AG10803 (cell line): Measurements from ENCODE around the gene CACNA1C.

Experiments used
- DNase-seq: peaks from one replicate; pipeline ENCODE4 v3.0.0; 2010; ENCODE audit warnings: low read depth
- H3K4me3 ChIP-seq: 2 replicates; pipeline ENCODE4 v1.5.1; 2011; ENCODE audit warnings: mild to moderate bottlenecking, low read length, control low read depth
- CTCF ChIP-seq: conservative IDR thresholded peaks from 2 replicates; pipeline ENCODE4 v1.5.1; 2011; ENCODE audit warnings: mild to moderate bottlenecking, low read length, control low read depth, inconsistent platforms

CACNA1C gene

DNA sequence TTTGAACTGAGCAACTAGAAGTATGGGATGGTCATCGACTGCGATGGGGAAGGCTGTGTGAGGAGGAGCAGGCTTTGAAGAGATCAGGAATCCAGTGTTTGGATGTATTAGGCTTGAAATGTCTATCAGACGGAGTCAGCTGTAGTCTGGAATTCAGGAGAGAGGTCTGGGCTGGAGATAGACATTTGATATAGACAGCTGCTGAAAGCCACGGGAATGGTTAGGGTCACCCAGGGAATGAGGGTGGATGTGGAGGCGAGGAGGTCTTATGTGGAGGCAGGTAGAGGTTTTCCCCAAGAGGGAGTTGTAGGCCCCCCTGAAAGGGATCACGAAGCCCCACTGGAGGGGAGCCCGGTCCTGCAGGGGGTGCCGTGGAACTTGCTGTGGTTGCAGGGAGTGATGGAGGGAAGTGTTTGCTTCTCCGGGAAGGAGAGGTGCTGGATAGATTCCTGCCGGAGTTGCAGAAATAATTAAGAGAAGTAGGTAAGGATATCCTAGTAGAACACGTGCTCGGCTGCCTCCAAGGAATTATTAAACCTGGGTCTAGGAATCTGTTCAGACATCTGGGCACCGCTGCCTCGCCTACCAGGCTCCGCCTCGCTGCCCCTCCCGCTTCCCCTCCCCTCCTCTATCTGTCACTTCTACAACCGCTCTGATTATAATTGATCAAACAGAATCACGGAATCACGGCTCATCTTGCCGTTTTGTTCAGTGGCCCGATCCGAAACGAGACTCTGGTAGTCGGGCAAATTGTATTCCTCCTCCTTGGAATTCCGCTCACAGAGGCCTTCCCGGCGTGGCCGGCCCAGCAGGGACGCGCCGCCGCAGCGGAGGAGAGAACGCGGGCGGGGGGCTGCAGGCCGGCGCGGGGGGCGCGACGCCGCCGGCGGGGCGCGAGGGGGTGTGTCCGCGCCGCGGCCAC is 826 bp upstream of the CACNA1C start:
- TF ChIP-seq CTCF: peak; percentile 11; the same call in 1 of the 2 replicates
- DNase-seq: no peak
- peak overlapping the region; percentile 66 for H3K4me3 ChIP-seq

DNA sequence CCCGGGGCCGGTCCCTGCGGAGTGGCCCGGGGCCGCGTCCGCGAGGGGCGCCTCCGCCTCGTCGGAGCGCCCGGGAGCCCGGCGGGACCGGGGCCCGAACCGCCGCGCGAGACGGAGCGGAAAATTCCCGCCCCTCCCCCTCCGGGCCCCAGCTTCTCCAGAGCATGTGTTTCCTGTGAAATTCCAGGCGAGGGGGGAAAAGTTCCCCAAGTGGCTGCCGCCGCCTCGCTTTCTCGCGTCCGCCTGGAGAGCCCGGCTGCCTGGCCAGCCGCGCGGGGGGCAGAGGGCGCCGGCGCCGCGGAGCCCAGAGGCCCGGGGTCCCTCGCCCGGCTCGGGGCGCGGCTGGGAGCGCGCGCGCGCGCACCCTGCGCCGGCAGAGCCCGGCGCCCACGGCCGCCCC is 904 bp downstream of the CACNA1C start:
- TF ChIP-seq CTCF: no peak
- peak overlapping the region; percentile 89 for H3K4me3 ChIP-seq
- peak; percentile 47 for DNase-seq

- TF ChIP-seq CTCF: no peak
- peak overlapping the region; percentile 89 for H3K4me3 ChIP-seq
- DNase-seq: no peak
Observed at GRCh38 chr12:2054091-2055018, 1.6 kb downstream of the CACNA1C start.

GRCh38 chr12:2057041-2057794 is 4.4 kb downstream of the CACNA1C start:
- DNase-seq: peak; percentile 51
- TF ChIP-seq CTCF: peak; percentile 78

DNA sequence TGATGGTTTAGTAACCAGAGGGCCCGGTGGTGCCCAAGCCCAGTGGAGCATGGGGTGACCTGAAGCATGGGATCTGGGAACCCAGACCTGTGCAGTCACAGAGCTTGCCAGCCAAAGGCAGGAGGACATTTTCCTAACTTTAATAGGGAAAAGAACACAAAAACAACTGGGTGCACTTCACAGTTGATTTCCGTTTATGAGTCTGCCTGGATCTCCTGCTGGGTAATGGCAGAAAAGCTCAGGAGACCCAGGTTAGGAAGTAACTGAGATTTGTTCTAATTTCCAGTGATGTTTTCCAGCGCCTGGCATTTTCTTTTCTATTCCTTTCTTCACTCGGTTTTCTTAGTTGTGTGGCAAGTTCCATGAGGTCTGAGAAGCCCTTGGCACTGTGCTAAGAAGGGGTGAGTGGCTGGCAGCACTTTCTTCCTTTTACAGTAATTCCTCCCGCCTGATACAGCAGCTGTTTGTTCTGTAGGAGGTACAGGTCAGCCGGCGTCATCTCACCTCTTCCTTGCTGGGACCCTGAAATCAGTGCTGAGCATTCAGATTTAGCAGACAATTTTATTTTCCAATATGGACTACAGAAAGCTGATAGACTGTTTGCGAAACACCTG is 5.1 kb downstream of the CACNA1C start:
- DNase-seq: no peak
- H3K4me3 ChIP-seq: no peak overlapping the region
- no peak for TF ChIP-seq CTCF

More at GRCh38 chr12:2057041-2057794, 4.4 kb downstream of the CACNA1C start:
- H3K4me3 ChIP-seq: no peak overlapping the region

DNA sequence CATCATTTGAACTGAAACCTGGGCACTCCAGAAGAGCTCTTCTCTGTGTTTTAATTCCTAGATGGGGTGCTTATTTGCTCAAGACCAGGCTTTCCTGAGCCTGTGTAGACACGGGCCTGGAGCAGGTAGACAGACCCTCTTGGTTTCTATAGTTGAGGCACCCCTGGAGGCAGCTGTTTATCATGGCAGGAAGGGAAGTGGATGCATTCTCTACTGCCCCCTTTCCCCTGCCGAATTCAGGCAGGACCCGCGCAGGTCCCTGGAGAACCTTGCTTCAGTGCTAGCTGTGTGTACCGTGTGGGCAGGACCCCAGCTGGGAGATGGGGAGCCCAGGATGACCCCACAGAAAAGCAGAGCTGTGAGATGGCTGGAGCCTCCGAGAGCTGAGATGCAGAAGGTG is 6.0 kb downstream of the CACNA1C start:
- TF ChIP-seq CTCF: no peak
- DNase-seq: no peak
- H3K4me3 ChIP-seq: no peak overlapping the region
